Caco-2 (cell line): Measurements from ENCODE around the gene ZNF335. TPM values are rescaled to one million over a fixed set of nuclear protein-coding genes. Genes with fewer than 3 reads are reported as not detected.

Experiments
- BruUV-seq: library from RNA; stranded (reverse); fragments of 400-500 nt; replicated peaks from 2 replicates; lab custom pipeline; 2021; lab: Mats Ljungman, UMichigan
- CTCF ChIA-PET: fragments of 300-600 bp; sonication (Branson Sonifier 250); formaldehyde crosslinking; loops from one replicate; lab custom pipeline; 2022; ENCODE audit warnings: antibody characterized with exemption; lab: Charles Lee
- POLR2A ChIA-PET: fragments of 300-600 bp; sonication (Branson Sonifier 250); formaldehyde crosslinking; loops from one replicate; lab custom pipeline; 2022; ENCODE audit warnings: antibody characterized with exemption; lab: Charles Lee
- DNase-seq, 2 experiments: peaks; one replicate each; pipeline versions ENCODE4 v3.0.0 to v3.0.0-alpha.2; 2020 to 2022
- H3K27me3 ChIP-seq: replicated peaks from 2 replicates; pipeline ENCODE4 v1.6.0; 2011; ENCODE audit warnings: low read length; ENCODE audit not compliant: control insufficient read depth, insufficient read depth
- H3K36me3 ChIP-seq: 2 replicates; pipeline ENCODE4 v1.5.1; 2011; ENCODE audit warnings: low read length; ENCODE audit not compliant: control insufficient read depth, insufficient read depth
- H3K4me1 ChIP-seq: fragments of 250-450 bp; sonication (Bioruptor Pico); 2 replicates; pipeline ENCODE4 v1.5.1; 2020; ENCODE audit warnings: mild to moderate bottlenecking
- H3K4me3 ChIP-seq: 2 replicates; pipeline ENCODE4 v1.5.1; 2011; ENCODE audit warnings: low read depth, mild to moderate bottlenecking, control low read depth, low read length
- H3K9me3 ChIP-seq: fragments of 250-450 bp; sonication (Bioruptor Pico); 2 replicates; pipeline ENCODE4 v1.5.1; 2020; ENCODE audit warnings: mild to moderate bottlenecking, moderate library complexity
- H3K27ac Mint-ChIP-seq: one replicate; pipeline ENCODE4 v1.8.0; 2022; ENCODE audit warnings: mixed read lengths; ENCODE audit not compliant: unreplicated experiment
- H3K27me3 Mint-ChIP-seq: one replicate; pipeline ENCODE4 v1.8.0; 2022; ENCODE audit warnings: mixed read lengths; ENCODE audit not compliant: insufficient read depth, unreplicated experiment
- H3K36me3 Mint-ChIP-seq: one replicate; pipeline ENCODE4 v1.8.0; 2022; ENCODE audit warnings: mild to moderate bottlenecking, mixed read lengths; ENCODE audit not compliant: insufficient read depth, unreplicated experiment
- H3K4me1 Mint-ChIP-seq: one replicate; pipeline ENCODE4 v1.8.0; 2022; ENCODE audit warnings: low read depth, mixed read lengths; ENCODE audit not compliant: unreplicated experiment
- H3K4me3 Mint-ChIP-seq: one replicate; pipeline ENCODE4 v1.8.0; 2022; ENCODE audit warnings: mild to moderate bottlenecking, moderate library complexity, mixed read lengths; ENCODE audit not compliant: unreplicated experiment
- H3K9me3 Mint-ChIP-seq: one replicate; pipeline ENCODE4 v1.8.0; 2022; ENCODE audit warnings: mixed read lengths; ENCODE audit not compliant: unreplicated experiment
- CTCF ChIP-seq, 2 experiments: fragments of 200-600 bp in 1 of 2; IDR thresholded peaks; 1 replicate in 1 of 2; 2 replicates in 1 of 2; pipeline versions ENCODE4 v1.5.1 to v1.8.0; 2011 to 2022; ENCODE audit warnings: antibody characterized with exemption in 1 of 2, control low read depth in 1 of 2, inconsistent platforms in 1 of 2, low read depth in 1 of 2, low read length in 1 of 2, mild to moderate bottlenecking in 1 of 2, moderate library complexity in 1 of 2; ENCODE audit not compliant: insufficient read depth in 1 of 2, severe bottlenecking in 1 of 2, unreplicated experiment in 1 of 2
- intact Hi-C: fragments of 100-400 bp; cut with micrococcal nuclease; formaldehyde crosslinking; loops from one replicate; pipeline ENCODE4 v1.10.0; 2022; ENCODE audit not compliant: unreplicated experiment
- total RNA-seq: library from RNA; stranded (reverse); gene quantifications from 2 replicates; pipeline ENCODE4 v1.2.3, GENCODE V29; 2022

Gene ZNF335
- total RNA-seq, 1 experiment from 2014 or later: 35.1 TPM

GRCh38 chr20:45918779-45919537, 53.0 kb downstream of the ZNF335 start:
- no peak overlapping the region for H3K4me3 ChIP-seq
- peaks cover 24% of the 10 kb centered on the region for H3K4me1 ChIP-seq
- CTCF ChIA-PET: interaction anchor here (1.4 kb wide), 1 partner anchor 29 kb away, joined by 5 read pairs; no protein-coding TSS in a partner anchor
- H3K27me3 Mint-ChIP-seq: no peaks in the 10 kb centered on the region
- H3K9me3 Mint-ChIP-seq: no peaks in the 10 kb centered on the region
- no TSS peak for BruUV-seq
- no peak for TF ChIP-seq CTCF (IDR thresholded peaks at IDR 0.05; ENCODE audit: insufficient read depth in 1 of 2, low read depth in 1 of 2, low read length in 1 of 2, severe bottlenecking in 1 of 2, unreplicated experiment in 1 of 2)
- no peaks in the 10 kb centered on the region for H3K9me3 ChIP-seq
- H3K4me3 Mint-ChIP-seq: no peak overlapping the region
- no peaks in the 10 kb centered on the region for H3K36me3 Mint-ChIP-seq
- no peaks in the 10 kb centered on the region for H3K27me3 ChIP-seq
- intact Hi-C loops: no loop called here
- H3K4me1 Mint-ChIP-seq: peaks cover 7% of the 10 kb centered on the region
- POLR2A ChIA-PET: interaction anchor here (0.6 to 2.4 kb wide), 7 partner anchors 10 to 104 kb away, joined by 3 to 17 read pairs (median 4); partner anchors contain the start of gene PCIF1
- H3K27ac Mint-ChIP-seq: no peak overlapping the region
- DNase-seq: no peak
- H3K36me3 ChIP-seq: no peaks in the 10 kb centered on the region

- Mint-ChIP-seq H3K9me3 (no peaks in the 10 kb centered on the region), H3K4me3 (no peak overlapping the region), H3K36me3 (no peaks in the 10 kb centered on the region), H3K27ac (no peak overlapping the region), H3K4me1 (peaks cover 7% of the 10 kb centered on the region), H3K27me3 (no peaks in the 10 kb centered on the region)
- no peak for DNase-seq
- H3K36me3 ChIP-seq: no peaks in the 10 kb centered on the region
- H3K9me3 ChIP-seq: no peaks in the 10 kb centered on the region
- intact Hi-C loops: no loop called here
- ChIA-PET CTCF (no interaction called here), POLR2A (interaction anchor here (0.6 to 1.2 kb wide), 6 partner anchors 9 to 103 kb away, joined by 3 to 5 read pairs (median 4); partner anchors contain the start of gene PCIF1)
- no peak overlapping the region for H3K4me3 ChIP-seq
- BruUV-seq: no TSS peak
- no peak for TF ChIP-seq CTCF (IDR thresholded peaks at IDR 0.05; ENCODE audit: insufficient read depth in 1 of 2, low read depth in 1 of 2, low read length in 1 of 2, severe bottlenecking in 1 of 2, unreplicated experiment in 1 of 2)
- no peaks in the 10 kb centered on the region for H3K27me3 ChIP-seq
- H3K4me1 ChIP-seq: peaks cover 24% of the 10 kb centered on the region
Observed at GRCh38 chr20:45918182-45918737, 53.7 kb downstream of the ZNF335 start.

GRCh38 chr20:45917790-45918141, 54.2 kb downstream of the ZNF335 start:
- Histone ChIP-seq H3K36me3 (no peaks in the 10 kb centered on the region), H3K4me1 (peaks cover 20% of the 10 kb centered on the region), H3K4me3 (no peak overlapping the region), H3K27me3 (no peaks in the 10 kb centered on the region), H3K9me3 (no peaks in the 10 kb centered on the region)
- BruUV-seq: no TSS peak
- ChIA-PET CTCF (no interaction called here), POLR2A (interaction anchor here (0.5 to 1.2 kb wide), 3 partner anchors 16 to 18 kb away, joined by 3 to 5 read pairs (median 3); partner anchors contain the start of gene PCIF1)
- no peak for DNase-seq
- Mint-ChIP-seq H3K9me3 (no peaks in the 10 kb centered on the region), H3K36me3 (no peaks in the 10 kb centered on the region), H3K27me3 (no peaks in the 10 kb centered on the region), H3K27ac (no peak overlapping the region), H3K4me1 (peaks cover 7% of the 10 kb centered on the region), H3K4me3 (no peak overlapping the region)
- intact Hi-C loops: no loop called here
- no peak for TF ChIP-seq CTCF (IDR thresholded peaks at IDR 0.05; ENCODE audit: insufficient read depth in 1 of 2, low read depth in 1 of 2, low read length in 1 of 2, severe bottlenecking in 1 of 2, unreplicated experiment in 1 of 2)
